K562 treated with DMSO at 1 percent for 12 hours (cell line): ENCODE data around the gene RPUSD1. TPM values are rescaled to one million over a fixed set of nuclear protein-coding genes. Genes with fewer than 3 reads are reported as not detected.

ENCODE experiments used
- total RNA-seq: library from RNA; unstranded; fragments of 300-600 nt; gene quantifications from 2 replicates; pipeline ENCODE4 v1.2.3, GENCODE V29; 2022; ENCODE audit not compliant: insufficient read depth

Gene RPUSD1
- total RNA-seq = 40.4 and 44.0 TPM in 2 replicates

GRCh38 chr16:787978-788398 is at the start of gene RPUSD1:
Gene RPUSD1 (minus strand): TSS chr16:788381. CDS start chr16:787737, 644 bp downstream.

DNA sequence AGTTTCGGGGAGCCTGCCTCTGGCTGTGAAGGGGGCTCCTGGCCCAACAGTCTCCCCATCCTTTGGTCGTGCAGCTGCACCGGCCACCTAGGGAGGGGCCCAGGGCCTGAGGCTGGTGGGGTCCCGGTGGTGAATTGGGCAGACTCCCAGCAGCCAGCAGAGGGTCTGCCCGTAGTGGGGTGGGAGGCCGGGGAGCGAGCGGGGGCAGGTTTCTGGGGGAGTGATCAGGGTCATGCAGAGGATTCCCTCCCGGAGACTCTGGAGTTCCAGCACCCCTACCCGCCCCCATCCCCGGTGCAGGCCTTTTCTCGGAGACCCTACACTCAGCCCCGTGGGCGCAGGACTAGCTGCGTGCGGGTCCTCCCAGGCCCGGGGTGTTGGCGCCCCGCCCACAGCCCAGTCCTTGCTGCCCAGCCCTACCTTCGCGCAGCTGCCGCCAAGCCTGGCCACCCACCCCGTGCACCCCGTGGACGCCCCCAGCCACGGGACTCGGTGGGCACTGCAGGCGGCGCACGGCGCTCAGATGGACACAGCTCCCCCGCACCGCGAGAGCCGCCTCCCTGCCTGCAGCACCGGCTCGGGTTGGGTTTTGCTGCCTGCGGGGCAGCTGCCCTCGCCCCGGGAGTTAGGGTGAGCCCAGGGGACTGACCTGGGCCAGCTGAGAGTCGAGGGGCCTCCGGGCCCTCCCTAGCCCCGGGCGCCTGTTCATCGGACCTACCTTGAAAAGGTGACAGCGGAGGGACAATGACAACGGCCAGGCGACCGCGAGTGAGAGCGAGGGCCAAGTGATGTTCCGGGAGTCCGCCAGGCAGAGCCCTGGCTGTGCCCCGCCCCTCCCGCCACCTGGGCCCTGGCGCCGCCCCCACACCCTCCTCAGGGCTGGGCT is 12.0 kb upstream of the RPUSD1 start, which contains the start of gene GNG13:
Gene GNG13 (minus strand): TSS at position 787 of the 886 bp plus-strand sequence. CDS start 1,657 bp downstream, outside the sequence.

DNA sequence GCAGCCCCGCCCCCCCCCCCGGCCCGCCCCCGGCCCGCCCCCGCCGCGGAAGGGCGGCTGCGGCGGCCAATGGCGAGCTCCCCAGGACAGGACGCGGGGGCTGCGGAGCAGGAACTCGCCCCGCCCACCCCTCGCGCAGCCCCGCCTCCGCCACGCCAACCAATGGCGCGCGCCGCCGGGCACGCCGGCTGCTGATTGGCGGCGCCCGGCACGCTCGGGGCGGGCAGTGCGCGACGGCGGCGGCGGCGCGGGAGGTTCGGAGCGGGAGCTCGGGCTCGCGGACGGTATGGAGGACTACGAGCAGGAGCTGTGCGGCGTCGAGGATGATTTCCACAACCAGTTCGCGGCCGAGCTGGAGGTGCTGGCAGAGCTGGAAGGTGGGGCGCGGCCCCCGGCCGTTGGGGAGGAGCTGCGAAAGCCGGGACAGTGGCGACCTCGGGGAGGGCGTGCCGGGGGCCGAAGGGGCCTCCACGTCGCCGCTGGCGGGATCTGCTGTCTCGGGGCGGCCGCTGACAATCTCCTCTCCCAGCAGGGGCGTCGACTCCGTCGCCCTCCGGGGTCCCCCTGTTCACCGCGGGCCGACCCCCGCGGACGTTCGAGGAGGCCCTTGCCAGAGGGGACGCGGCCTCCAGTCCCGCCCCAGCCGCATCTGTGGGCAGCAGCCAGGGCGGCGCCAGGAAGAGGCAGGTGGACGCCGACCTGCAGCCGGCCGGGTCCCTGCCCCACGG is 382 bp upstream of the RPUSD1 start, which contains the start of gene CHTF18:
Gene CHTF18 (plus strand): TSS at position 222 of the 728 bp plus-strand sequence. CDS start 65 bp downstream, at position 287.

DNA sequence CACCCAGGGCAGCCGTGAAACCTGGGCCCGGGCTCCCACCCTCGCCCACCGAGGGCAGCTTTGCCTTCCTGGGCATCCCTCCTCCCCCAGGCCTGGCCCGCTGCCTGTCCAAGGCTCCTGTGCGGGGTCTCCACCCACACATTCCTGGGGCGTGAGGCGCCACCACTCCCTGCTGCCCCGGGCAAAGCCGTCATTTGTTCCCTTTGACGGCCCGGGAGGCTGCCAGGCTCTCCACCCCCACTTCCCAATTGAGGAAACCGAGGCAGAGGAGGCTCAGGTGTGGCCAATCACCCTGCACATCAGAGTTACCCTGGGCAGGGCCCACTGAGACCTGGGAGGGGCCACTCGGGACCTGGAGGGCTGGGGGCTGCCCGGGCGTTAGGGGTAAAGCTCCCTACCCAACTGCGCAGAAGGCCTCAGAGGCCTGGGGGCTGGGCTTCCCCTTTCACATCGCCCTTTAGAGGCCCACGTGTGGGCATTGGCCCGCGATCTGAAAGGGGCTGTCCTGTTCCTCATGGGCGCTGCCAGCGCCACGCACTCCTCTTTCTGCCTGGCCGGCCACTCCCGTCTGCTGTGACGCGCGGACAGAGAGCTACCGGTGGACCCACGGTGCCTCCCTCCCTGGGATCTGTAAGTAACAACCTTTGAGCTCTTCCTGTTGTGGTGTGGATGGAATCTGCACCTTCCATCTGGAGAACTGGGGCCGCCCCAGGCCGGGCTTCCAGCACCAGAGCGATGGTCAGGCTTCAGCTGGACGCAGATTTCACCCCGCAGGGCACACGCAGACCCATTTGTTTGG is 27.4 kb downstream of the RPUSD1 start, which contains the start of gene MSLN:
Gene MSLN (plus strand): TSS at position 190 of the 799 bp plus-strand sequence. CDS start 1,947 bp downstream, outside the sequence.

GRCh38 chr16:740764-741505 is 47.2 kb downstream of the RPUSD1 start, which contains the start of gene CIAO3:
Gene CIAO3 (minus strand): TSS chr16:740997. CDS start chr16:740985, 12 bp downstream.

Other genes starting within 250 kb of the RPUSD1 start
- gene PRR35, start 228.0 kb downstream of the RPUSD1 start, total RNA-seq = not detected in 2 replicates
- 8.4 and 8.5 TPM in 2 replicates for gene NHLRC4, start 221.4 kb downstream of the RPUSD1 start, total RNA-seq
- 31.0 and 43.5 TPM in 2 replicates for gene PIGQ, start 218.4 kb downstream of the RPUSD1 start, total RNA-seq
- 26.5 and 38.7 TPM in 2 replicates for gene RAB40C, start 198.3 kb downstream of the RPUSD1 start, total RNA-seq
- gene WFIKKN1, start 157.4 kb downstream of the RPUSD1 start, total RNA-seq = 10.4 and 11.0 TPM in 2 replicates
- gene METTL26, start 152.1 kb downstream of the RPUSD1 start, total RNA-seq = 95.4 and 142 TPM in 2 replicates
- 62.3 and 95.4 TPM in 2 replicates for gene MCRIP2, start 146.6 kb downstream of the RPUSD1 start, total RNA-seq
- gene WDR90, start 139.0 kb downstream of the RPUSD1 start, total RNA-seq = 3.2 and 3.7 TPM in 2 replicates
- gene RHOT2, start 120.2 kb downstream of the RPUSD1 start, total RNA-seq = 131 and 154 TPM in 2 replicates
- 2.5 and 4.9 TPM in 2 replicates for gene RHBDL1, start 112.7 kb downstream of the RPUSD1 start, total RNA-seq
- gene STUB1, start 108.0 kb downstream of the RPUSD1 start, total RNA-seq = 108 and 141 TPM in 2 replicates
- gene JMJD8, start 104.0 kb downstream of the RPUSD1 start, total RNA-seq = 60.7 and 81.8 TPM in 2 replicates
- gene WDR24, start 98.0 kb downstream of the RPUSD1 start, total RNA-seq = 21.7 and 24.9 TPM in 2 replicates
- 2.5 and 3.3 TPM in 2 replicates for gene FBXL16, start 82.6 kb downstream of the RPUSD1 start, total RNA-seq
- gene METRN, start 73.3 kb downstream of the RPUSD1 start, total RNA-seq = 38.5 and 41.4 TPM in 2 replicates
- gene ANTKMT, start 67.2 kb downstream of the RPUSD1 start, total RNA-seq = 53.9 and 76.5 TPM in 2 replicates
- 1.7 and 2.0 TPM in 2 replicates for gene CCDC78, start 61.9 kb downstream of the RPUSD1 start, total RNA-seq
- 15.9 and 18.7 TPM in 2 replicates for gene HAGHL, start 61.3 kb downstream of the RPUSD1 start, total RNA-seq
- gene CIAO3, start 47.4 kb downstream of the RPUSD1 start, total RNA-seq = 33.1 and 44.1 TPM in 2 replicates
- gene MSLN, start 27.6 kb downstream of the RPUSD1 start, total RNA-seq = not detected in 2 replicates
- 28.6 and 57.6 TPM in 2 replicates for gene CHTF18, start 239 bp upstream of the RPUSD1 start, total RNA-seq
- gene GNG13, start 12.4 kb upstream of the RPUSD1 start, total RNA-seq = not detected in 2 replicates
- 2.3 and 2.9 TPM in 2 replicates for gene LMF1, start 182.6 kb upstream of the RPUSD1 start, total RNA-seq
- gene SOX8, start 193.4 kb upstream of the RPUSD1 start, total RNA-seq = not detected in 2 replicates